GM12878 (cell line): ENCODE data around the gene ACOT4. TPM values are rescaled to one million over a fixed set of nuclear protein-coding genes. Genes with fewer than 3 reads are reported as not detected.

Source experiments
- ATAC-seq: fragments of 200-7000 bp; cut with Tn5 transposase; 3 replicates; pipeline ENCODE4 v1.9.1; 2020; ENCODE audit warnings: mild to moderate bottlenecking, moderate library complexity
- BruUV-seq: library from RNA; stranded (reverse); fragments of 400-500 nt; replicated peaks from 2 replicates; lab custom pipeline; 2021; lab: Mats Ljungman, UMichigan
- CTCF ChIA-PET: fragments of 300-600 bp; sonication (Branson Sonifier 250); formaldehyde crosslinking; extraction: SDS; loops from one replicate; lab custom pipeline; 2021; ENCODE audit warnings: inconsistent platforms; lab: Yijun Ruan, JAX
- POLR2A ChIA-PET: fragments of 350-600 bp; formaldehyde crosslinking; extraction: SDS; loops from one replicate; lab custom pipeline; 2021; ENCODE audit warnings: inconsistent platforms; lab: Charles Lee
- RAD21 ChIA-PET: fragments of 300-600 bp; sonication (Branson Sonifier 250); formaldehyde crosslinking; loops from one replicate; lab custom pipeline; 2023; ENCODE audit warnings: antibody characterized with exemption; ENCODE audit not compliant: unreplicated experiment; lab: Charles Lee
- SMC1A ChIA-PET: fragments of 300-600 bp; sonication (Branson Sonifier 250); formaldehyde crosslinking; loops from one replicate; lab custom pipeline; 2023; ENCODE audit not compliant: unreplicated experiment, uncharacterized antibody; lab: Charles Lee
- DNase-seq: peaks from one replicate; pipeline ENCODE4 v3.0.0-alpha.2; 2011; ENCODE audit warnings: low read depth, low spot score
- FAIRE-seq: peaks from 3 replicates; lab custom pipeline; 2011; peaks lifted over from hg19 to GRCh38; lab: Jason Lieb, UNC
- H2AFZ ChIP-seq: 2 replicates; pipeline ENCODE4 v1.6.0; 2011; ENCODE audit warnings: low read depth, low read length, control low read depth; ENCODE audit not compliant: control insufficient read depth
- H3K27ac ChIP-seq: 2 replicates; pipeline ENCODE4 v1.5.1; 2011; ENCODE audit warnings: control low read depth; ENCODE audit not compliant: control insufficient read depth, insufficient read depth
- H3K27me3 ChIP-seq, 2 experiments: replicated peaks in 1 of 2; 2 replicates each; pipeline versions ENCODE4 v1.6.0 to v1.6.1; 2011; ENCODE audit warnings: low read length in 1 of 2; ENCODE audit not compliant: control insufficient read depth in 2 of 2, insufficient read depth in 2 of 2
- H3K36me3 ChIP-seq, 2 experiments: 2 replicates each; pipeline ENCODE4 v1.5.1; 2011; ENCODE audit warnings: low read length in 1 of 2; ENCODE audit not compliant: control insufficient read depth in 2 of 2, insufficient read depth in 2 of 2
- H3K4me1 ChIP-seq: 2 replicates; pipeline ENCODE4 v1.6.1; 2011; ENCODE audit warnings: mild to moderate bottlenecking, low read length, moderate library complexity, mixed read lengths; ENCODE audit not compliant: control insufficient read depth, insufficient read depth
- H3K4me2 ChIP-seq: 2 replicates; pipeline ENCODE4 v1.6.0; 2011; ENCODE audit warnings: control low read depth; ENCODE audit not compliant: control insufficient read depth, insufficient read depth
- H3K4me3 ChIP-seq: fragments of 200-600 bp; sonication (generic); 2 replicates; pipeline ENCODE4 v1.5.1; 2016
- H3K79me2 ChIP-seq: 2 replicates; pipeline ENCODE4 v1.6.0; 2011; ENCODE audit warnings: low read length; ENCODE audit not compliant: control insufficient read depth, insufficient read depth
- H3K9ac ChIP-seq: 2 replicates; pipeline ENCODE4 v1.8.0; 2011; ENCODE audit warnings: low read length, control low read depth, mixed read lengths; ENCODE audit not compliant: control insufficient read depth, insufficient read depth
- H3K9me3 ChIP-seq: replicated peaks from 3 replicates; pipeline ENCODE4 v1.5.1; 2011; ENCODE audit warnings: mild to moderate bottlenecking, low read length; ENCODE audit not compliant: control insufficient read depth, insufficient read depth
- H4K20me1 ChIP-seq: 2 replicates; pipeline ENCODE4 v1.6.0; 2011; ENCODE audit not compliant: control insufficient read depth, insufficient read depth
- CHD4 ChIP-seq: fragments of 200-600 bp; sonication (generic); IDR thresholded peaks from 2 replicates; pipeline ENCODE4 v1.6.1; 2016; ENCODE audit warnings: mild to moderate bottlenecking
- CREM ChIP-seq: IDR thresholded peaks from 2 replicates; pipeline ENCODE4 v1.6.1; 2014; ENCODE audit warnings: antibody characterized with exemption, low read depth
- HSF1 ChIP-seq: fragments of 150-350 bp; IDR thresholded peaks from 2 replicates; pipeline ENCODE4 v1.6.1; 2014; ENCODE audit warnings: mild to moderate bottlenecking, low read depth, low read length
- NFIC ChIP-seq: IDR thresholded peaks from 2 replicates; pipeline ENCODE4 v1.6.1; 2012; ENCODE audit warnings: low read depth, mild to moderate bottlenecking, inconsistent platforms, low read length, moderate library complexity
- NRF1 ChIP-seq: conservative IDR thresholded peaks from 2 replicates; pipeline ENCODE4 v1.6.1; 2011; ENCODE audit warnings: mild to moderate bottlenecking, low read depth, low read length, improper control_type of control experiment
- PBX3 ChIP-seq: IDR thresholded peaks from 2 replicates; pipeline ENCODE4 v1.6.1; 2011; ENCODE audit warnings: mild to moderate bottlenecking, low read depth, low read length, moderate library complexity; ENCODE audit not compliant: insufficient replicate concordance
- POU2F2 ChIP-seq: IDR thresholded peaks from 3 replicates; pipeline ENCODE4 v1.6.1; 2011; ENCODE audit warnings: low read depth, mild to moderate bottlenecking, low read length, borderline replicate concordance
- RELB ChIP-seq: fragments of 450-650 bp; IDR thresholded peaks from 2 replicates; pipeline ENCODE4 v1.6.1; 2017; ENCODE audit warnings: low read depth, mild to moderate bottlenecking, moderate library complexity
- ZBTB40 ChIP-seq: fragments of 450-650 bp; IDR thresholded peaks from 2 replicates; pipeline ENCODE4 v1.6.1; 2016; ENCODE audit warnings: mild to moderate bottlenecking, moderate library complexity, borderline replicate concordance
- ZNF24 ChIP-seq: fragments of 450-650 bp; IDR thresholded peaks from 2 replicates; pipeline ENCODE4 v1.6.1; 2017; ENCODE audit warnings: antibody characterized with exemption, mild to moderate bottlenecking
- ZNF592 ChIP-seq: fragments of 450-650 bp; IDR thresholded peaks from 2 replicates; pipeline ENCODE4 v1.6.1; 2017; ENCODE audit warnings: mild to moderate bottlenecking, moderate library complexity
- WGBS: methylation state at CpG from one replicate; pipeline ENCODE4 v1.1.6; 2016; ENCODE audit warnings: low lambda C conversion rate; ENCODE audit not compliant: insufficient replicate concordance, insufficient coverage; ENCODE audit errors: missing lambda C conversion rate; 5-methylcytosine and 5-hydroxymethylcytosine counted together
- in situ Hi-C: fragments of 300-500 bp; cut with MboI; formaldehyde crosslinking; loops from 9 replicates; pipeline ENCODE4 v1.14.3; 2018; ENCODE audit warnings: mixed read lengths
- intact Hi-C: fragments of 100-400 bp; cut with micrococcal nuclease; formaldehyde crosslinking; loops from one replicate; pipeline ENCODE4 v1.14.2; 2022; ENCODE audit not compliant: unreplicated experiment
- polyA plus RNA-seq, 11 experiments: library from polyadenylated mRNA; depleted of rRNA in 4 of 11; unstranded in 6 of 11; stranded (reverse) in 5 of 11; fragments of >200 nt; fragmentation: Nextera tagmentation in 4 of 11; fragmentation: Illumina TruSeq in 1 of 11; extraction: Ambion mirVana in 4 of 11; extraction: Trizol in 1 of 11; gene quantifications; 1 replicate in 1 of 11; 2 replicates in 10 of 11; pipeline versions ENCODE4 v1.2.1 to v1.2.3, GENCODE V29; 2011 to 2016; ENCODE audit warnings: inconsistent platforms in 2 of 11, missing spikeins in 2 of 11, low read depth in 1 of 11
- total RNA-seq, 4 experiments: library from RNA; depleted of rRNA in 3 of 4; stranded (reverse); fragments of >200 nt in 3 of 4; fragmentation: Illumina TruSeq in 1 of 4; extraction: Trizol in 1 of 4; gene quantifications; 2 replicates each; pipeline versions ENCODE4 v1.2.1 to v1.2.3, GENCODE V29; 2013 to 2021

Gene ACOT4
- total and polyA plus RNA-seq, 10 of the 15 experiments (the other 5 are each of a cell fraction or from before 2014, with no cell fraction given) = 0.68 to 3.8 (median 2.0) TPM

- ATAC-seq (no peak), DNase-seq (no peak), FAIRE-seq (no peak)
- ChIA-PET RAD21 (interaction anchor here (2.1 kb wide), 1 partner anchor 13 kb away, joined by 7 read pairs; no protein-coding TSS in a partner anchor), SMC1A (no interaction called here), CTCF (interaction anchor here (1.6 kb wide), 1 partner anchor 13 kb away, joined by 4 read pairs; no protein-coding TSS in a partner anchor), POLR2A (no interaction called here)
- Histone ChIP-seq H3K79me2 (no peaks in the 10 kb centered on the region), H3K4me1 (no peaks in the 10 kb centered on the region), H3K4me3 (no peak overlapping the region), H2AFZ (no peak overlapping the region), H3K27me3 (no peaks in the 10 kb centered on the region), H3K36me3 (no peaks in the 10 kb centered on the region), H3K4me2 (no peak overlapping the region), H3K27ac (no peak overlapping the region), H3K9ac (no peak overlapping the region), H3K9me3 (no peaks in the 10 kb centered on the region), H4K20me1 (no peaks in the 10 kb centered on the region)
- BruUV-seq = no TSS peak
- intact Hi-C loops (no loop called here), in situ Hi-C loops (no loop called here)
- WGBS = 59% methylated on average over 10 of the region's 10 CpGs
- TF ChIP-seq NFIC (no peak), ZNF592 (no peak), CHD4 (no peak), ZBTB40 (no peak), RELB (no peak), ZNF24 (no peak), POU2F2 (no peak), NRF1 (no peak), CREM (no peak), HSF1 (no peak), PBX3 (no peak)
These were observed 28.6 kb downstream of the ACOT4 start for GRCh38 chr14:73620268-73620667.
